ENCODE data around the gene TMEM51.

GRCh38 chr1:15141935-15142539, 11.5 kb upstream of the TMEM51 start:
- TF ChIP-seq, protein P1, sequence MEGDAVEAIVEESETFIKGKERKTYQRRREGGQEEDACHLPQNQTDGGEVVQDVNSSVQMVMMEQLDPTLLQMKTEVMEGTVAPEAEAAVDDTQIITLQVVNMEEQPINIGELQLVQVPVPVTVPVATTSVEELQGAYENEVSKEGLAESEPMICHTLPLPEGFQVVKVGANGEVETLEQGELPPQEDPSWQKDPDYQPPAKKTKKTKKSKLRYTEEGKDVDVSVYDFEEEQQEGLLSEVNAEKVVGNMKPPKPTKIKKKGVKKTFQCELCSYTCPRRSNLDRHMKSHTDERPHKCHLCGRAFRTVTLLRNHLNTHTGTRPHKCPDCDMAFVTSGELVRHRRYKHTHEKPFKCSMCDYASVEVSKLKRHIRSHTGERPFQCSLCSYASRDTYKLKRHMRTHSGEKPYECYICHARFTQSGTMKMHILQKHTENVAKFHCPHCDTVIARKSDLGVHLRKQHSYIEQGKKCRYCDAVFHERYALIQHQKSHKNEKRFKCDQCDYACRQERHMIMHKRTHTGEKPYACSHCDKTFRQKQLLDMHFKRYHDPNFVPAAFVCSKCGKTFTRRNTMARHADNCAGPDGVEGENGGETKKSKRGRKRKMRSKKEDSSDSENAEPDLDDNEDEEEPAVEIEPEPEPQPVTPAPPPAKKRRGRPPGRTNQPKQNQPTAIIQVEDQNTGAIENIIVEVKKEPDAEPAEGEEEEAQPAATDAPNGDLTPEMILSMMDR (IDR thresholded peaks at IDR 0.05; ENCODE audit: poor library complexity, severe bottlenecking), result no peak
- TF ChIP-seq MXI1 (conservative IDR thresholded peaks at IDR 0.05; ENCODE audit: poor library complexity, severe bottlenecking) (no peak), TAF1 (IDR thresholded peaks at IDR 0.05; ENCODE audit: low read depth) (no peak), POLR2AphosphoS5 (IDR thresholded peaks at IDR 0.05) (no peak), RAD21 (conservative IDR thresholded peaks at IDR 0.05) (no peak), EP300 (conservative IDR thresholded peaks at IDR 0.05; ENCODE audit: poor library complexity, severe bottlenecking) (no peak), EZH2 (IDR thresholded peaks at IDR 0.05; ENCODE audit: borderline replicate concordance, insufficient read depth, low read length, poor library complexity, severe bottlenecking) (no peak), REST (IDR thresholded peaks at IDR 0.05; ENCODE audit: borderline replicate concordance) (no peak), SMC3 (conservative IDR thresholded peaks at IDR 0.05; ENCODE audit: poor library complexity) (no peak)
